ENCODE data around the gene SLC39A1.

SLC39A1 gene

DNA sequence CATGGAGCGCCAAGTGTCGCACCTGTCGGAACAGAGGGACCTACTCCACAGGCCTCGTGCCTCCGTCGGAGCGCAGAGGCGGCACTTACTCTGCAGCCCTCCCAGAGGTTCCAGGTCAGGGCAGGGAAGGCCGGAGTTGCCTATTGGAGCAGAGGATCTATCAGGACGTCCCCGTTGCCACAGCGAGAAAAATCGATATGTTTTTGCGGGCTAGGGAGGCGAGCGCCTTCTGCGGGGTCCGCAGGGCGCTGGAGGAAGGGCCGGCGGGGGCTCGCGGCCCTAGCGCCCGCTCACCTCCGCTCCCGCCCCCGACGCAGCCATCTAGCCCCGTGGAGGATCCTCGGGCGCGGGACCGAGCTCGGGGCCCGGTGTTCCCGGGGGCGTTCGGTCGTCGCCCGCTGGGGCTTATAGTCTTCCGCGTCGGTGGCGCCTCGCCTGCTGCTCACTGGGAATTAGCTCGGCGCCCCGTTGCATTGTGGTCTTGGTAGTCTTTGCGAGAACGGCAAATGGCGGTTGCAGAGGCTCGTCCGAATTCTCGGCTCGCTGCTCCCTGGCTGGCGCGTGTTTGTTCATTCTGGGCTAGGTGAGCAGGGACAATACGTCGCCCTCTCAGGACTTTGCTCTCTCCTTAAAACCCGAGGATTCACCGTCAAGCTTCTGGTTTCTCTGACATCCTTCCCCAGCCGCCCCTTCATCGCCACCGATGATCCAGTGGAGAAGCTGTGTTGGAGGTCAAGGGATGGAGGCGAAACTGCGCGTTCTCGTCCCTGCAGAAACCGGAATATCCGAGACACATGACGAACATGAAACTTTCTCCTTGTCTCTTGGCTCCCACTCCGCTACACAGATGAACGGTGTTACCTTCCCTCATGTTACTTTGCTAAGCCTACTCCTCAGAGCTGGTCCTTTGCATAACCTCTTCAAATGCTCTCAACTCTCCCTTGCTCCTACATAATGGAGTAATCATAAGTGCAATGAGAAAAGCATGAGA, 14.2 kb upstream of the SLC39A1 start, which contains the start of gene JTB:
TSS of gene JTB (minus strand) at position 425 of the 991 bp plus-strand sequence. CDS start at position 3, 422 bp downstream.
- POLR2A ChIA-PET: interaction anchor here (0.6 to 4.1 kb wide), 10 partner anchors 8 to 350 kb away, joined by 3 to 44 read pairs (median 4); partner anchors contain the start of genes CREB3L4, CRTC2, GATAD2B and RAB13
- TF ChIP-seq, protein P1, sequence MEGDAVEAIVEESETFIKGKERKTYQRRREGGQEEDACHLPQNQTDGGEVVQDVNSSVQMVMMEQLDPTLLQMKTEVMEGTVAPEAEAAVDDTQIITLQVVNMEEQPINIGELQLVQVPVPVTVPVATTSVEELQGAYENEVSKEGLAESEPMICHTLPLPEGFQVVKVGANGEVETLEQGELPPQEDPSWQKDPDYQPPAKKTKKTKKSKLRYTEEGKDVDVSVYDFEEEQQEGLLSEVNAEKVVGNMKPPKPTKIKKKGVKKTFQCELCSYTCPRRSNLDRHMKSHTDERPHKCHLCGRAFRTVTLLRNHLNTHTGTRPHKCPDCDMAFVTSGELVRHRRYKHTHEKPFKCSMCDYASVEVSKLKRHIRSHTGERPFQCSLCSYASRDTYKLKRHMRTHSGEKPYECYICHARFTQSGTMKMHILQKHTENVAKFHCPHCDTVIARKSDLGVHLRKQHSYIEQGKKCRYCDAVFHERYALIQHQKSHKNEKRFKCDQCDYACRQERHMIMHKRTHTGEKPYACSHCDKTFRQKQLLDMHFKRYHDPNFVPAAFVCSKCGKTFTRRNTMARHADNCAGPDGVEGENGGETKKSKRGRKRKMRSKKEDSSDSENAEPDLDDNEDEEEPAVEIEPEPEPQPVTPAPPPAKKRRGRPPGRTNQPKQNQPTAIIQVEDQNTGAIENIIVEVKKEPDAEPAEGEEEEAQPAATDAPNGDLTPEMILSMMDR (IDR thresholded peaks at IDR 0.05; ENCODE audit: insufficient read depth, low read length, missing control alignments): no peak
- DNase-seq (ENCODE audit: low read depth, low spot score): no peak
- peak within 1 kb of the TSS; percentile 98 for H3K4me3 ChIP-seq (ENCODE audit: low read depth, low read length)
- CTCF ChIA-PET: interaction anchor here (1.2 to 5.3 kb wide), 9 partner anchors 9 to 300 kb away, joined by 3 to 55 read pairs (median 5); partner anchors contain the start of genes CREB3L4, DENND4B, NPR1 and RAB13

DNA sequence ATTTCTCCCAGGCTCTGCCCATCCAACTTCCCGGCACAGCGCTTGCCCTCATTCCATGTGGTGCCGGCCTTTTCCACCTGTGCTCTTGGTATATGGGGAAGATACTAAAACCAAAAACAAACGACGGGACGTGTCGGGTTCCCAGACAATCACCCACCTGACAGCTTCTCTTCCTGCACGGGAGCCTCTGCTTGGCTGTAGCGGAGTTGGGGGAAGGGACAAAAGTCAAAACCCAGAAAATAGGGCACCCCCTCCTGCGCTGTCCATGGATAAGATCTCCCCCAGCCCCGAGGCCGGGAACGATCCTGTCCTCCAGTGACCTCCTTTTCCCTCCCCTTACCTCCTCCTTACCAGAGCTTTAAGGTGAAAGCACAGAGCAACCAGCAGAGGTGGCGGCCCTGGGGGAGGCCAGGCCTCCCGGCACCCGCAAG, 13.5 kb upstream of the SLC39A1 start:
- CTCF ChIA-PET: interaction anchor here (1.5 to 5.3 kb wide), 4 partner anchors 9 to 37 kb away, joined by 3 to 55 read pairs (median 30); partner anchors contain the start of genes CREB3L4, DENND4B and RAB13
- POLR2A ChIA-PET: interaction anchor here (0.9 to 4.1 kb wide), 7 partner anchors 9 to 184 kb away, joined by 4 to 44 read pairs (median 9); partner anchors contain the start of genes CREB3L4, CRTC2, RAB13 and RPS27
- DNase-seq (ENCODE audit: low read depth, low spot score): no peak
- TF ChIP-seq, protein P1 (IDR thresholded peaks at IDR 0.05; ENCODE audit: insufficient read depth, low read length, missing control alignments): no peak
- H3K4me3 ChIP-seq (ENCODE audit: low read depth, low read length): peak overlapping the region; percentile 98

DNA sequence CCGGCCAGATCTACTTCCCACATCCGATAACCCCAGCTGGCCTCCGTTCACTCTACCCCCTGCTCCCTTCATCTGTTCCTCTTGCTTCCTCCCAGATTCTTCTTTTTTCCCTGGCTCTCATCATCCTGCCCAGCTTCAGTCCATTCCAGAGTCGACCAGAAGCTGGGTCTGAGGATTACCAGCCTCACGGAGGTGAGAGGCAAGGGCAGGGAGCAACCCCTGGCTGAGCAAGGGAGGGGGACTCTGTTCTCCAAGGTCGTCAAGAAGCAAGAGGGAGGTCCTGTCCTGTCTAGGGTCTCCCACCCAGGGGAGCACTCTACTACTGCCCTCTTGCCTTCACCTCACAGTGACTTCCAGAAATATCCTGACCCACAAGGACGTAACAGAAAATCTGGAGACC, 10.2 kb upstream of the SLC39A1 start:
- TF ChIP-seq, protein P1 (IDR thresholded peaks at IDR 0.05; ENCODE audit: insufficient read depth, low read length, missing control alignments): no peak
- ChIA-PET POLR2A (no interaction called here), CTCF (interaction anchor here (1.8 to 2.0 kb wide), 2 partner anchors 7 to 13 kb away, joined by 5 to 15 read pairs; partner anchors contain the start of gene RAB13)
- no peak overlapping the region for H3K4me3 ChIP-seq (ENCODE audit: low read depth, low read length)
- no peak for DNase-seq (ENCODE audit: low read depth, low spot score)

DNA sequence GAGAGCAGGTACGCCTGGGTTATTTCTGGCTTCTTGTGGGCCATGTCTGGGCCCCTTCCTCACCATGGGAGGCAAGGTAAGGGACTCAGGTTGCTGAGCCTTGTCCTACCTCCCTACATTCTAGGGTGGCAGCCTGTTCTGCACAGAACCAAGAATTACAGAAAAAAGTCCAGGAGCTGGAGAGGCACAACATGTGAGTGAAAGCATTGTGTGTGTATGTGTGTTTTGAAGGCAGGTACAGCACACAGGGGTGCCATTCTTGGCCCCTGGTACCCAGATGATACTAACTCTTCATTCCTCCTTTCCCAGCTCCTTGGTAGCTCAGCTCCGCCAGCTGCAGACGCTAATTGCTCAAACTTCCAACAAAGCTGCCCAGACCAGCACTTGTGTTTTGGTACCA, 9.7 kb upstream of the SLC39A1 start:
- DNase-seq (ENCODE audit: low read depth, low spot score): no peak
- TF ChIP-seq, protein P1 (IDR thresholded peaks at IDR 0.05; ENCODE audit: insufficient read depth, low read length, missing control alignments): no peak
- H3K4me3 ChIP-seq (ENCODE audit: low read depth, low read length): no peak overlapping the region
- POLR2A ChIA-PET: interaction anchor here (1.2 to 1.3 kb wide), 2 partner anchors 13 to 14 kb away, joined by 3 read pairs; partner anchors contain the start of genes CRTC2 and RAB13
- CTCF ChIA-PET: interaction anchor here (1.8 to 2.0 kb wide), 2 partner anchors 13 to 27 kb away, joined by 6 to 15 read pairs; partner anchors contain the start of genes DENND4B and RAB13

DNA sequence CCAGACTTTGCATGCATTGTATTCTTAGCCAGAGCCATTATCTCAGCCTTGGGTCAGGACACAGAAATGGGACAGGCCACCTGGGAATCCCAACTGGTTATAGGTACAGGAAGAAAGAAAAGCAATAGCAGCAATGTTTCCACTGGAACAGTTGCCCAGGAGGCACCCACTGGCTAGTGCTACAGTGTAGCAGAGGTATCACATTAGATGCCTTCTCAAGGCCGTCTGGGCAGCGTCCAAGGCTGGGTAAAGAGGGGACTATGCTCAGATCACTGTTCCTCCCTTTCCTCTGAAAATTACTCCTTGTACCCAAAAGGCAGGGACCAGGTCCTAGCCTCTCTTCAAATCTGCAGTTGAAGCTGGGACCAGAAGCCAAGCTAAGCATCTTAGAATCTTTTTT, 7.0 kb upstream of the SLC39A1 start:
- H3K4me3 ChIP-seq (ENCODE audit: low read depth, low read length): no peak overlapping the region
- CTCF ChIA-PET: interaction anchor here (1.0 kb wide), 1 partner anchor 16 kb away, joined by 3 read pairs; the partner anchor contains the start of gene RAB13
- DNase-seq (ENCODE audit: low read depth, low spot score): no peak
- POLR2A ChIA-PET: interaction anchor here (1.4 kb wide), 1 partner anchor 21 kb away, joined by 3 read pairs; no protein-coding TSS in a partner anchor
- TF ChIP-seq, protein P1 (IDR thresholded peaks at IDR 0.05; ENCODE audit: insufficient read depth, low read length, missing control alignments): no peak
